Liver (tissue), 9 donors: ENCODE results near the gene HAPLN2. TPM values are rescaled to one million over a fixed set of nuclear protein-coding genes. Genes with fewer than 3 reads are reported as not detected.
"Not testable (repeated sequence)": the region's sequence is repeated elsewhere in the genome, so short reads cannot be mapped to it uniquely, and the experiment has no call there.

ENCODE experiments used
- DNase-seq: peaks from one replicate; pipeline ENCODE4 v3.0.0-alpha.2; 2017; ENCODE audit warnings: low spot score
- H3K27ac ChIP-seq, 2 donors: one replicate each; pipeline ENCODE4 v1.7.0; 2013; ENCODE audit warnings: inconsistent platforms in 2 of 2, low read length in 2 of 2, control low read depth in 1 of 2, low read depth in 1 of 2, mild to moderate bottlenecking in 1 of 2
- H3K27me3 ChIP-seq, 4 donors: one replicate each; pipeline versions ENCODE4 v1.6.1 to v1.7.0; 2013; ENCODE audit warnings: low read length in 3 of 4, inconsistent platforms in 1 of 4, mild to moderate bottlenecking in 1 of 4, moderate library complexity in 1 of 4; ENCODE audit not compliant: control insufficient read depth in 4 of 4, insufficient read depth in 4 of 4
- H3K36me3 ChIP-seq, 4 donors: one replicate each; pipeline versions ENCODE4 v1.6.1 to v1.7.0; 2013; ENCODE audit warnings: low read length in 3 of 4, mild to moderate bottlenecking in 3 of 4, low read depth in 1 of 4, moderate library complexity in 1 of 4; ENCODE audit not compliant: control insufficient read depth in 4 of 4, insufficient read depth in 3 of 4
- H3K4me1 ChIP-seq, 4 donors: one replicate each; pipeline versions ENCODE4 v1.6.1 to v1.7.0; 2013; ENCODE audit warnings: low read length in 3 of 4, mild to moderate bottlenecking in 3 of 4, moderate library complexity in 1 of 4; ENCODE audit not compliant: control insufficient read depth in 4 of 4, insufficient read depth in 4 of 4
- H3K4me3 ChIP-seq, 3 donors: one replicate each; pipeline versions ENCODE4 v1.6.1 to v1.7.0; 2013; ENCODE audit warnings: low read length in 3 of 3, control low read depth in 1 of 3, low read depth in 1 of 3, mild to moderate bottlenecking in 1 of 3
- H3K9ac ChIP-seq, 2 donors: one replicate each; pipeline ENCODE4 v1.7.0; 2013; ENCODE audit warnings: low read length in 2 of 2, mild to moderate bottlenecking in 2 of 2, moderate library complexity in 2 of 2, control low read depth in 1 of 2, low read depth in 1 of 2
- H3K9me3 ChIP-seq, 4 donors: one replicate each; pipeline versions ENCODE4 v1.6.1 to v1.7.0; 2013; ENCODE audit warnings: low read length in 3 of 4; ENCODE audit not compliant: control insufficient read depth in 4 of 4
- EGR1 ChIP-seq, 2 donors: IDR thresholded peaks; 2 replicates each; pipeline ENCODE4 v1.6.1; 2016 to 2018; ENCODE audit warnings: antibody characterized with exemption in 2 of 2, low read depth in 2 of 2
- FOXA1 ChIP-seq: IDR thresholded peaks from 2 replicates; pipeline ENCODE4 v1.6.1; 2016; ENCODE audit warnings: antibody characterized with exemption
- FOXA2 ChIP-seq: IDR thresholded peaks from 2 replicates; pipeline ENCODE4 v1.6.1; 2016; ENCODE audit warnings: antibody characterized with exemption
- HNF4G ChIP-seq: IDR thresholded peaks from 2 replicates; pipeline ENCODE4 v1.6.1; 2016; ENCODE audit warnings: antibody characterized with exemption
- JUND ChIP-seq, 2 donors: IDR thresholded peaks; 2 replicates each; pipeline ENCODE4 v1.6.1; 2016; ENCODE audit warnings: antibody characterized with exemption in 2 of 2
- RAD21 ChIP-seq, 2 donors: IDR thresholded peaks; 2 replicates each; pipeline ENCODE4 v1.6.1; 2016; ENCODE audit warnings: antibody characterized with exemption in 2 of 2, mild to moderate bottlenecking in 2 of 2
- RXRA ChIP-seq, 2 donors: IDR thresholded peaks; 2 replicates each; pipeline ENCODE4 v1.6.1; 2017 to 2018; ENCODE audit warnings: antibody characterized with exemption in 2 of 2, mild to moderate bottlenecking in 1 of 2
- WGBS: extraction: QIAGEN DNeasy Blood & Tissue Kit; methylation state at CpG from one replicate; pipeline ENCODE4 v1.1.7; 2013; 5-methylcytosine and 5-hydroxymethylcytosine counted together
- polyA plus RNA-seq, 2 donors: library from polyadenylated mRNA; stranded (reverse) in 1 of 2; unstranded in 1 of 2; fragments of 200-250 nt in 1 of 2; fragments of >200 nt in 1 of 2; fragmentation: Nextera tagmentation in 1 of 2; extraction: Ambion mirVana in 1 of 2; gene quantifications; one replicate each; pipeline versions ENCODE4 v1.2.1 to v1.2.3, GENCODE V29; 2013 to 2015
- total RNA-seq, 2 donors: library from RNA; depleted of rRNA; stranded (reverse); fragments of >200 nt; gene quantifications; one replicate each; pipeline ENCODE4 v1.2.3, GENCODE V29; 2014
- TF ChIP-seq, protein P1 (sequence below): IDR thresholded peaks from 2 replicates; pipeline ENCODE4 v1.6.1; 2016; ENCODE audit warnings: antibody characterized with exemption
- TF ChIP-seq, protein P2 (sequence below): fragments of 150-350 bp; IDR thresholded peaks from 2 replicates; pipeline ENCODE4 v1.5.1; 2017; ENCODE audit warnings: improper control_type of control experiment, low read depth, low read length; ENCODE audit not compliant: missing input control
- donor health status: healthy.
- donor health status: healthy.
- donor health status: healthy.
- donor health status: healthy.
- donor health status: healthy.

Gene HAPLN2
- total and polyA plus RNA-seq, 4 donors = 0.03 to 0.08 TPM; not detected in 2

DNA sequence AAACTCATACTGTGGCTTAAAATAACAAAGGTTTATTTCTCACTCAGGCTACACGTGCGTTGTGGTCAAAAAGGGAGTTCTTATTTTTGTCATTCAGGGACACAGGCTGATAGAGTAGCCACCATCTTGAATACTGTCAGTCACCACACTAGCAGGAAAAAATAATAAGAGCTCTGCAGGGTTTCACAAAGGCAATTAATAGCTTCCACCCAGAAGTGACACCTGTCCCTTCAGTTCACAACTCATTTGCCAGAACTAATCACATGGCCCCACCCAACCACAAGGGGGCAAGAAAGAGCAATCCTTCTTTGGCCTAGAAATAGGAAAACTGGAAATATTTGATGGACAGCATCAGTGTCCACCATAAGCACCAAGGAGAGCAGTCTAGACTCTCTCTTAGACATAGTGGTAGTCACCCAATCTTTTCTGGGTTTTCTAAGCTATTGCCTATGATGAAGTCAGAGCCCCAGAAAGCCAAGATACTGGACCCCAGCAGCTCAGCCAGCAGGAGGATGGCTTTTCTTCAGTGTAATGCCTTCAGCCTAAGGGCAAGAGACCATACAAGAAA lies 8.2 kb downstream of the HAPLN2 start:
- Histone ChIP-seq H3K27me3 (peaks cover 5 to 17% (median 10%) of the 10 kb centered on the region in 4 donors), H3K36me3 (no peaks in the 10 kb centered on the region), H3K27ac (no peak overlapping the region), H3K9ac (no peak overlapping the region), H3K4me1 (peaks cover 7 to 23% (median 15%) of the 10 kb centered on the region in 4 donors), H3K9me3 (no peaks in the 10 kb centered on the region), H3K4me3 (no peak overlapping the region)
- DNase-seq = no peak
- TF ChIP-seq RAD21 (IDR thresholded peaks at IDR 0.05) = peak; percentile 51 to 66
- TF ChIP-seq, protein P1, sequence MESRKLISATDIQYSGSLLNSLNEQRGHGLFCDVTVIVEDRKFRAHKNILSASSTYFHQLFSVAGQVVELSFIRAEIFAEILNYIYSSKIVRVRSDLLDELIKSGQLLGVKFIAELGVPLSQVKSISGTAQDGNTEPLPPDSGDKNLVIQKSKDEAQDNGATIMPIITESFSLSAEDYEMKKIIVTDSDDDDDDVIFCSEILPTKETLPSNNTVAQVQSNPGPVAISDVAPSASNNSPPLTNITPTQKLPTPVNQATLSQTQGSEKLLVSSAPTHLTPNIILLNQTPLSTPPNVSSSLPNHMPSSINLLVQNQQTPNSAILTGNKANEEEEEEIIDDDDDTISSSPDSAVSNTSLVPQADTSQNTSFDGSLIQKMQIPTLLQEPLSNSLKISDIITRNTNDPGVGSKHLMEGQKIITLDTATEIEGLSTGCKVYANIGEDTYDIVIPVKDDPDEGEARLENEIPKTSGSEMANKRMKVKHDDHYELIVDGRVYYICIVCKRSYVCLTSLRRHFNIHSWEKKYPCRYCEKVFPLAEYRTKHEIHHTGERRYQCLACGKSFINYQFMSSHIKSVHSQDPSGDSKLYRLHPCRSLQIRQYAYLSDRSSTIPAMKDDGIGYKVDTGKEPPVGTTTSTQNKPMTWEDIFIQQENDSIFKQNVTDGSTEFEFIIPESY = no peak
- no peak for TF ChIP-seq HNF4G
- TF ChIP-seq RXRA (IDR thresholded peaks at IDR 0.05) = no peak
- TF ChIP-seq FOXA1 = no peak
- TF ChIP-seq, protein P2, sequence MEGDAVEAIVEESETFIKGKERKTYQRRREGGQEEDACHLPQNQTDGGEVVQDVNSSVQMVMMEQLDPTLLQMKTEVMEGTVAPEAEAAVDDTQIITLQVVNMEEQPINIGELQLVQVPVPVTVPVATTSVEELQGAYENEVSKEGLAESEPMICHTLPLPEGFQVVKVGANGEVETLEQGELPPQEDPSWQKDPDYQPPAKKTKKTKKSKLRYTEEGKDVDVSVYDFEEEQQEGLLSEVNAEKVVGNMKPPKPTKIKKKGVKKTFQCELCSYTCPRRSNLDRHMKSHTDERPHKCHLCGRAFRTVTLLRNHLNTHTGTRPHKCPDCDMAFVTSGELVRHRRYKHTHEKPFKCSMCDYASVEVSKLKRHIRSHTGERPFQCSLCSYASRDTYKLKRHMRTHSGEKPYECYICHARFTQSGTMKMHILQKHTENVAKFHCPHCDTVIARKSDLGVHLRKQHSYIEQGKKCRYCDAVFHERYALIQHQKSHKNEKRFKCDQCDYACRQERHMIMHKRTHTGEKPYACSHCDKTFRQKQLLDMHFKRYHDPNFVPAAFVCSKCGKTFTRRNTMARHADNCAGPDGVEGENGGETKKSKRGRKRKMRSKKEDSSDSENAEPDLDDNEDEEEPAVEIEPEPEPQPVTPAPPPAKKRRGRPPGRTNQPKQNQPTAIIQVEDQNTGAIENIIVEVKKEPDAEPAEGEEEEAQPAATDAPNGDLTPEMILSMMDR = peak; percentile 47
- TF ChIP-seq FOXA2 = no peak
- TF ChIP-seq EGR1 (IDR thresholded peaks at IDR 0.05; ENCODE audit: low read depth in 2 of 2) = no peak
- TF ChIP-seq JUND (IDR thresholded peaks at IDR 0.05) = no peak
- WGBS = 84% methylated on average over 2 of the region's 2 CpGs

DNA sequence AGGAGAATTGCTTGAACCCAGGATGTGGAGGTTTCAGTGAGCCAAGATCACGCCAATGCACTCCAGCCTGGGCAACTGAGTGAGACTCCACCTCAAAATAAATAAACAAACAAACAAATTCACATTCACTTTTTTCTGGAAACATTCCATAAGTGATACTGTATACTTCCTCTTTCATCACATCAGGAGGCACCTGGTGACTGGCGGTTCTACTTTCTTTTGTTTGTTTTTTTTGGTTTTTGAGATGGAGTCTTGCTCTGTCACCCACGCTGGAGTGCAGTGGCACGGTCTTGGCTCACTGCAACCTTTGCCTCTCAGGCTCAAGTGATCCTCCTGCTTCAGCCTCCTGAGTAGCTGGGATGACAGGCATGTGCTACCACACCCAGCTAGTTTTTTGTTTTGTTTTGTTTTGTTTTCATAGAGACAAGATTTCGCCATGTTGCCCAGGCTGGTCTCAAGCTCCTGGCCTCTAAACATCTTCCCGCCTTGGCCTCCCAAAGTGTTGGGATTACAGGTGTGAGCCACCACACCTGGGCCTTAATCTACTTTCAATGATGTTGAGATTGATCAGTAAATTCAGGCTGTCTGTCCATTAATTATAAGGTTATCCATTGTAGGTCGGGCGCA lies 10.7 kb downstream of the HAPLN2 start:
- Histone ChIP-seq H3K9ac (no peak overlapping the region), H3K27ac (no peak overlapping the region), H3K4me3 (no peak overlapping the region), H3K4me1 (peaks cover 2 to 13% (median 8%) of the 10 kb centered on the region in 4 donors), H3K36me3 (no peaks in the 10 kb centered on the region), H3K9me3 (no peaks in the 10 kb centered on the region), H3K27me3 (peaks cover 2 to 15% (median 4%) of the 10 kb centered on the region in 4 donors)
- TF ChIP-seq, protein P2 = no peak
- TF ChIP-seq EGR1 (IDR thresholded peaks at IDR 0.05; ENCODE audit: low read depth in 2 of 2) (no peak), FOXA1 (no peak)
- no peak for DNase-seq
- 80% methylated on average over 8 of the region's 8 CpGs for WGBS

DNA sequence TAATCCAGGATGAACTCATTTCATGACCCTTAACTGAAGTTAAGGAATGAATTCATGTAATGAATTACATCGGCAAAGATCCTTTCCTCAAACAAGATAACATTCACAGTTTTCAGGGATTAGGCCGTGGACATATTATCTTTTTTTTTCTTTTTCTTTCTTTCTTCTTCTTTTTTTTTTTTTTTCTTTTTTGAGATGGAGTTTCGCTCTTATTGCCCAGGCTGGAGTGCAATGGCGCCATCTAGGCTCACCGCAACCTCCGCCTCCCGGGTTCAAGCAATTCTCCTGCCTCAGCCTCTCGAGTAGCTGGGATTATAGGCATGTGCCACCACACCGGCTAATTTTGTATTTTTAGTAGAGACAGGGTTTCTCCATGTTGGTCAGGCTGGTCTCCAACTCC lies 11.9 kb downstream of the HAPLN2 start:
- H3K9ac ChIP-seq, H3K27ac ChIP-seq, DNase-seq, H3K9me3 ChIP-seq, H3K4me1 ChIP-seq, H3K27me3 ChIP-seq, H3K4me3 ChIP-seq, H3K36me3 ChIP-seq: not testable (repeated sequence)
- WGBS = 43% methylated on average over 9 of the region's 9 CpGs
